K562 (cell line): ENCODE data around the gene GPATCH4. TPM values are rescaled to one million over a fixed set of nuclear protein-coding genes. Genes with fewer than 3 reads are reported as not detected.

Source experiments
- GTF2F1 ChIP-seq: IDR thresholded peaks from 2 replicates; pipeline ENCODE4 v1.6.1; 2011; ENCODE audit warnings: low read depth, low read length, improper control_type of control experiment
- HCFC1 ChIP-seq: IDR thresholded peaks from 2 replicates; pipeline ENCODE4 v1.6.1; 2012; ENCODE audit warnings: low read depth, low read length, improper control_type of control experiment
- JUND ChIP-seq, 2 experiments: IDR thresholded peaks; 2 replicates in 1 of 2; 3 replicates in 1 of 2; pipeline ENCODE4 v1.6.1; 2011; ENCODE audit warnings: borderline replicate concordance in 2 of 2, low read depth in 2 of 2, low read length in 2 of 2, improper control_type of control experiment in 1 of 2, missing biosample characterization in 1 of 2, missing genetic modification characterization in 1 of 2, missing genetic modification reagents in 1 of 2
- KLF1 ChIP-seq: fragments of 450-650 bp; IDR thresholded peaks from 2 replicates; pipeline ENCODE4 v1.6.1; 2016; ENCODE audit warnings: missing genetic modification characterization, missing compliant biosample characterization
- MXI1 ChIP-seq: IDR thresholded peaks from 2 replicates; pipeline ENCODE4 v1.6.1; 2011; ENCODE audit warnings: low read depth, mild to moderate bottlenecking, improper control_type of control experiment, low read length
- MYC ChIP-seq, 2 experiments: fragments of 250-450 bp in 1 of 2; sonication (Bioruptor Pico) in 1 of 2; IDR thresholded peaks; 2 replicates each; pipeline versions ENCODE4 v1.5.1 to v1.6.1; 2012 to 2021; ENCODE audit warnings: low read depth in 2 of 2, borderline replicate concordance in 1 of 2, improper control_type of control experiment in 1 of 2, low read length in 1 of 2, mild to moderate bottlenecking in 1 of 2, moderate library complexity in 1 of 2
- SREBF1 ChIP-seq: fragments of 150-350 bp; IDR thresholded peaks from 2 replicates; pipeline ENCODE4 v1.6.1; 2014; ENCODE audit warnings: antibody characterized with exemption, low read depth, low read length, borderline replicate concordance
- XRCC5 ChIP-seq: fragments of 200-400 bp; formaldehyde crosslinking; IDR thresholded peaks from 2 replicates; pipeline ENCODE4 v1.6.1; 2017; ENCODE audit warnings: low read depth, mild to moderate bottlenecking, low read length
- ZNF175 ChIP-seq: fragments of 200-800 bp; sonication (Bioruptor generic); IDR thresholded peaks from 2 replicates; pipeline ENCODE4 v1.6.1; 2016; ENCODE audit warnings: low read depth, mild to moderate bottlenecking, missing genetic modification characterization, missing compliant biosample characterization
- ZZZ3 ChIP-seq: fragments of 450-650 bp; IDR thresholded peaks from 2 replicates; pipeline ENCODE4 v1.6.1; 2016; ENCODE audit warnings: antibody characterized with exemption, mild to moderate bottlenecking, moderate library complexity
- polyA plus RNA-seq, 8 experiments: library from polyadenylated mRNA; depleted of rRNA in 4 of 8; stranded (reverse) in 5 of 8; unstranded in 3 of 8; fragments of >200 nt; fragmentation: Nextera tagmentation in 2 of 8; fragmentation: Illumina TruSeq in 1 of 8; extraction: Ambion mirVana in 2 of 8; extraction: Trizol in 1 of 8; gene quantifications; 2 replicates each; pipeline versions ENCODE4 v1.2.1 to v1.2.3, GENCODE V29; 2011 to 2014; ENCODE audit warnings: inconsistent platforms in 1 of 8, missing spikeins in 1 of 8
- total RNA-seq, 7 experiments: library from RNA; depleted of rRNA in 6 of 7; stranded (reverse); fragments of >200 nt in 6 of 7; fragmentation: Illumina TruSeq in 2 of 7; extraction: Trizol in 2 of 7; gene quantifications; 2 replicates each; pipeline versions ENCODE4 v1.2.1 to v1.2.3, GENCODE V29; 2011 to 2021; ENCODE audit warnings: low replicate concordance in 1 of 7
- TF ChIP-seq, protein P1 (sequence below): fragments of 450-650 bp; IDR thresholded peaks from 2 replicates; pipeline ENCODE4 v1.6.1; 2017; ENCODE audit warnings: antibody characterized with exemption, mild to moderate bottlenecking
- TF ChIP-seq, protein P2 (sequence below): fragments of 450-650 bp; IDR thresholded peaks from 2 replicates; pipeline ENCODE4 v1.6.1; 2016; ENCODE audit warnings: low read depth, mild to moderate bottlenecking, moderate library complexity
- TF ChIP-seq, protein P3 (sequence below): fragments of 450-650 bp; formaldehyde crosslinking; IDR thresholded peaks from 2 replicates; pipeline ENCODE4 v1.4.0; 2020; ENCODE audit warnings: mild to moderate bottlenecking, mixed read lengths
- TF ChIP-seq, protein P4 (sequence below), 3 experiments: IDR thresholded peaks in 2 of 3; conservative IDR thresholded peaks in 1 of 3; 2 replicates each; pipeline ENCODE4 v1.5.1; 2011 to 2012; ENCODE audit warnings: low read length in 3 of 3, mild to moderate bottlenecking in 3 of 3, control low read depth in 2 of 3, improper control_type of control experiment in 1 of 3, inconsistent platforms in 1 of 3, low read depth in 1 of 3, mixed read lengths in 1 of 3, moderate library complexity in 1 of 3; ENCODE audit not compliant: insufficient read depth in 2 of 3

The GPATCH4 gene
- total and polyA plus RNA-seq, 9 of the 15 experiments (the other 6 are each of a cell fraction or from before 2014, with no cell fraction given), result 43.7 to 105 (median 76.5) TPM

DNA sequence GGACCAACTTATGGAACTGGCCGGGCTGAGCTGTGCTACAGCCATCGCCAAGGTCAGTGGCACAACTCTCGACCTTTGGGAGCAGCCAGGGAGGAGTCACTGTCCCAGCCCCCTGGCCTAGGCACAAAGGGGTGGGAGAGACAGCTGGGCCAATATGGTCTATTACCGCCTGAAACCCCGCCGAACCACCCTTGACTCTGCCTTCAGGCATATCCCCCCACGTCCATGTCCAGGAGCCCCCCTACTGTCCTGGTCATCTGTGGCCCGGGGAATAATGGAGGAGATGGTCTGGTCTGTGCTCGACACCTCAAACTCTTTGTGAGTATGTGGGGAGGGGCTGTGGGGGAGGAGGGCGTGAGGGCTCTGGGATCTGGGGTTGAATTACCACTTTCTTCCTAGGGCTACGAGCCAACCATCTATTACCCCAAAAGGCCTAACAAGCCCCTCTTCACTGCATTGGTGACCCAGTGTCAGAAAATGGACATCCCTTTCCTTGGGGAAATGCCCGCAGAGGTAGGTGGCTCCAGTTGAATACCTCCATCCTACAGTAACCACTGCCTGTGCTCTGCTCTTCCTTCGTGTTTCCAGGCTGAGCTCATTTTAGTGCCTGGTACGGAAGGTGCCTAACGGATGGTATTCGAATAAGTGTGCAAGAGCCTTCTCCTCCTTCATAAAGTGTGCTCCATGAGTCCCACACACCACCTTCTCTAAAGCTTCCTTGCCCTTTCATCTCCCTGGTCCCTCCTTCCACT is 8.9 kb downstream of the GPATCH4 start (continued):
- TF ChIP-seq GTF2F1 (no peak), MXI1 (no peak), ZZZ3 (no peak), MYC (IDR thresholded peaks at IDR 0.05; ENCODE audit: low read depth, low read length) (no peak), MYC (CRISPR knock-in tag; IDR thresholded peaks at IDR 0.05; ENCODE audit: borderline replicate concordance, low read depth) (no peak), SREBF1 (no peak), JUND (IDR thresholded peaks at IDR 0.05; ENCODE audit: borderline replicate concordance, low read depth, low read length) (no peak), JUND (tag; IDR thresholded peaks at IDR 0.05; ENCODE audit: borderline replicate concordance, low read depth, low read length) (no peak), ZNF175 (no peak), KLF1 (tag) (no peak), HCFC1 (no peak), XRCC5 (no peak)
- TF ChIP-seq, protein P1, sequence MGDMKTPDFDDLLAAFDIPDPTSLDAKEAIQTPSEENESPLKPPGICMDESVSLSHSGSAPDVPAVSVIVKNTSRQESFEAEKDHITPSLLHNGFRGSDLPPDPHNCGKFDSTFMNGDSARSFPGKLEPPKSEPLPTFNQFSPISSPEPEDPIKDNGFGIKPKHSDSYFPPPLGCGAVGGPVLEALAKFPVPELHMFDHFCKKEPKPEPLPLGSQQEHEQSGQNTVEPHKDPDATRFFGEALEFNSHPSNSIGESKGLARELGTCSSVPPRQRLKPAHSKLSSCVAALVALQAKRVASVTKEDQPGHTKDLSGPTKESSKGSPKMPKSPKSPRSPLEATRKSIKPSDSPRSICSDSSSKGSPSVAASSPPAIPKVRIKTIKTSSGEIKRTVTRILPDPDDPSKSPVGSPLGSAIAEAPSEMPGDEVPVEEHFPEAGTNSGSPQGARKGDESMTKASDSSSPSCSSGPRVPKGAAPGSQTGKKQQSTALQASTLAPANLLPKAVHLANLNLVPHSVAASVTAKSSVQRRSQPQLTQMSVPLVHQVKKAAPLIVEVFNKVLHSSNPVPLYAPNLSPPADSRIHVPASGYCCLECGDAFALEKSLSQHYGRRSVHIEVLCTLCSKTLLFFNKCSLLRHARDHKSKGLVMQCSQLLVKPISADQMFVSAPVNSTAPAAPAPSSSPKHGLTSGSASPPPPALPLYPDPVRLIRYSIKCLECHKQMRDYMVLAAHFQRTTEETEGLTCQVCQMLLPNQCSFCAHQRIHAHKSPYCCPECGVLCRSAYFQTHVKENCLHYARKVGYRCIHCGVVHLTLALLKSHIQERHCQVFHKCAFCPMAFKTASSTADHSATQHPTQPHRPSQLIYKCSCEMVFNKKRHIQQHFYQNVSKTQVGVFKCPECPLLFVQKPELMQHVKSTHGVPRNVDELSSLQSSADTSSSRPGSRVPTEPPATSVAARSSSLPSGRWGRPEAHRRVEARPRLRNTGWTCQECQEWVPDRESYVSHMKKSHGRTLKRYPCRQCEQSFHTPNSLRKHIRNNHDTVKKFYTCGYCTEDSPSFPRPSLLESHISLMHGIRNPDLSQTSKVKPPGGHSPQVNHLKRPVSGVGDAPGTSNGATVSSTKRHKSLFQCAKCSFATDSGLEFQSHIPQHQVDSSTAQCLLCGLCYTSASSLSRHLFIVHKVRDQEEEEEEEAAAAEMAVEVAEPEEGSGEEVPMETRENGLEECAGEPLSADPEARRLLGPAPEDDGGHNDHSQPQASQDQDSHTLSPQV, result no peak
- TF ChIP-seq, protein P2, sequence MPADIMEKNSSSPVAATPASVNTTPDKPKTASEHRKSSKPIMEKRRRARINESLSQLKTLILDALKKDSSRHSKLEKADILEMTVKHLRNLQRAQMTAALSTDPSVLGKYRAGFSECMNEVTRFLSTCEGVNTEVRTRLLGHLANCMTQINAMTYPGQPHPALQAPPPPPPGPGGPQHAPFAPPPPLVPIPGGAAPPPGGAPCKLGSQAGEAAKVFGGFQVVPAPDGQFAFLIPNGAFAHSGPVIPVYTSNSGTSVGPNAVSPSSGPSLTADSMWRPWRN, result no peak
- TF ChIP-seq, protein P3, sequence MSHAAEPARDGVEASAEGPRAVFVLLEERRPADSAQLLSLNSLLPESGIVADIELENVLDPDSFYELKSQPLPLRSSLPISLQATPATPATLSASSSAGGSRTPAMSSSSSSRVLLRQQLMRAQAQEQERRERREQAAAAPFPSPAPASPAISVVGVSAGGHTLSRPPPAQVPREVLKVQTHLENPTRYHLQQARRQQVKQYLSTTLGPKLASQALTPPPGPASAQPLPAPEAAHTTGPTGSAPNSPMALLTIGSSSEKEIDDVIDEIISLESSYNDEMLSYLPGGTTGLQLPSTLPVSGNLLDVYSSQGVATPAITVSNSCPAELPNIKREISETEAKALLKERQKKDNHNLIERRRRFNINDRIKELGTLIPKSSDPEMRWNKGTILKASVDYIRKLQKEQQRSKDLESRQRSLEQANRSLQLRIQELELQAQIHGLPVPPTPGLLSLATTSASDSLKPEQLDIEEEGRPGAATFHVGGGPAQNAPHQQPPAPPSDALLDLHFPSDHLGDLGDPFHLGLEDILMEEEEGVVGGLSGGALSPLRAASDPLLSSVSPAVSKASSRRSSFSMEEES (CRISPR knock-in tag), result no peak
- TF ChIP-seq, protein P4, sequence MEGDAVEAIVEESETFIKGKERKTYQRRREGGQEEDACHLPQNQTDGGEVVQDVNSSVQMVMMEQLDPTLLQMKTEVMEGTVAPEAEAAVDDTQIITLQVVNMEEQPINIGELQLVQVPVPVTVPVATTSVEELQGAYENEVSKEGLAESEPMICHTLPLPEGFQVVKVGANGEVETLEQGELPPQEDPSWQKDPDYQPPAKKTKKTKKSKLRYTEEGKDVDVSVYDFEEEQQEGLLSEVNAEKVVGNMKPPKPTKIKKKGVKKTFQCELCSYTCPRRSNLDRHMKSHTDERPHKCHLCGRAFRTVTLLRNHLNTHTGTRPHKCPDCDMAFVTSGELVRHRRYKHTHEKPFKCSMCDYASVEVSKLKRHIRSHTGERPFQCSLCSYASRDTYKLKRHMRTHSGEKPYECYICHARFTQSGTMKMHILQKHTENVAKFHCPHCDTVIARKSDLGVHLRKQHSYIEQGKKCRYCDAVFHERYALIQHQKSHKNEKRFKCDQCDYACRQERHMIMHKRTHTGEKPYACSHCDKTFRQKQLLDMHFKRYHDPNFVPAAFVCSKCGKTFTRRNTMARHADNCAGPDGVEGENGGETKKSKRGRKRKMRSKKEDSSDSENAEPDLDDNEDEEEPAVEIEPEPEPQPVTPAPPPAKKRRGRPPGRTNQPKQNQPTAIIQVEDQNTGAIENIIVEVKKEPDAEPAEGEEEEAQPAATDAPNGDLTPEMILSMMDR (IDR thresholded peaks at IDR 0.05 in 2 of 3, conservative IDR thresholded peaks at IDR 0.05 in 1 of 3; ENCODE audit: insufficient read depth in 2 of 3, low read depth in 1 of 3, low read length in 3 of 3), result no peak
- TF ChIP-seq, all 486 proteins: peak for 20
